Ovary (tissue), 3 donors: ENCODE data around the gene LMTK3.

ENCODE experiments used
- EP300 ChIP-seq: sonication (generic); formaldehyde crosslinking; IDR thresholded peaks from one replicate; pipeline ENCODE4 v1.6.1; 2017; ENCODE audit warnings: antibody characterized with exemption
- POLR2A ChIP-seq: fragments of 450-650 bp; IDR thresholded peaks from one replicate; pipeline ENCODE4 v1.6.1; 2017; ENCODE audit warnings: antibody characterized with exemption, mild to moderate bottlenecking, moderate library complexity
- TF ChIP-seq, protein P1 (sequence below), 3 donors: fragments of 450-650 bp in 2 of 3; fragments of 200-600 bp in 1 of 3; IDR thresholded peaks; one replicate each; pipeline versions ENCODE4 v1.5.1 to v1.8.0; 2016 to 2022; ENCODE audit warnings: antibody characterized with exemption in 3 of 3, mild to moderate bottlenecking in 1 of 3
- donor health status: DM: no; HTN: no; CAD: no.

DNA sequence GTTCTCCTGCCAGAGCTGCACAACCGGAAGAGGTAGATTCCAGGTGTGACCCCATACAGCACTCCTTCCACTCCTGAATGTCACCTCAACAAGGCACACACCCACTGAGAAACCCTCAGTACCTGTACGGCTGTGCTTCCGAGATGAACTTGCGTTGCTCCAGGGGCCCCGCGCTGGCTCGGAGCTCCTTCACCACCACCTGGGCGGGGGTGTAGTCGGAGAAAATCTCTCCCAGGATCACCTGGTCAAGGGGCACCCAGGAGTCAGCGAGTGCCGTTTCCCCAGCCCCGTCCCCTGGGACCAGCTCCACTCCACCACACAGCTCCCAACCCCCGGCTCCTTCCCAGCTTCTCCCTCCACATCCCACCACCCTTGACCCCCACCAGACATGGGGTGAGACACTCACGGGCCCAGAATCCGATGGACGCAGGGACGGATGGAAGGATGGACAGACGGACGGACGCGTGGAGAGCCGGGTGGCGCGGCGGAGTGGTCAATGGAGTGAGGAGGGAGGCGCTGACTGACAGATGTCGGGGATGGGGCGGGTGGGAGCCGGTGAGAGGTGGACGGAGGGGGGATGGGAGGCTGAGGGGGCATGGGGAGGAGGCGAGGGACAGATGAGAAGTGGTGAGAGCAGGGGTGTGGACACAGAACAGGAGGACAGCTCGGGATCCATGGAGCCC is 2.8 kb downstream of the LMTK3 start:
- no peak for TF ChIP-seq POLR2A
- TF ChIP-seq, protein P1, sequence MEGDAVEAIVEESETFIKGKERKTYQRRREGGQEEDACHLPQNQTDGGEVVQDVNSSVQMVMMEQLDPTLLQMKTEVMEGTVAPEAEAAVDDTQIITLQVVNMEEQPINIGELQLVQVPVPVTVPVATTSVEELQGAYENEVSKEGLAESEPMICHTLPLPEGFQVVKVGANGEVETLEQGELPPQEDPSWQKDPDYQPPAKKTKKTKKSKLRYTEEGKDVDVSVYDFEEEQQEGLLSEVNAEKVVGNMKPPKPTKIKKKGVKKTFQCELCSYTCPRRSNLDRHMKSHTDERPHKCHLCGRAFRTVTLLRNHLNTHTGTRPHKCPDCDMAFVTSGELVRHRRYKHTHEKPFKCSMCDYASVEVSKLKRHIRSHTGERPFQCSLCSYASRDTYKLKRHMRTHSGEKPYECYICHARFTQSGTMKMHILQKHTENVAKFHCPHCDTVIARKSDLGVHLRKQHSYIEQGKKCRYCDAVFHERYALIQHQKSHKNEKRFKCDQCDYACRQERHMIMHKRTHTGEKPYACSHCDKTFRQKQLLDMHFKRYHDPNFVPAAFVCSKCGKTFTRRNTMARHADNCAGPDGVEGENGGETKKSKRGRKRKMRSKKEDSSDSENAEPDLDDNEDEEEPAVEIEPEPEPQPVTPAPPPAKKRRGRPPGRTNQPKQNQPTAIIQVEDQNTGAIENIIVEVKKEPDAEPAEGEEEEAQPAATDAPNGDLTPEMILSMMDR (IDR thresholded peaks at IDR 0.05): no peak
- TF ChIP-seq EP300: no peak
